ENCODE measurements around the gene FANCC. TPM values are rescaled to one million over a fixed set of nuclear protein-coding genes. Genes with fewer than 3 reads are reported as not detected.

Gene FANCC
- total RNA-seq, 1 experiment from 2014 or later, result 19.4 TPM

DNA sequence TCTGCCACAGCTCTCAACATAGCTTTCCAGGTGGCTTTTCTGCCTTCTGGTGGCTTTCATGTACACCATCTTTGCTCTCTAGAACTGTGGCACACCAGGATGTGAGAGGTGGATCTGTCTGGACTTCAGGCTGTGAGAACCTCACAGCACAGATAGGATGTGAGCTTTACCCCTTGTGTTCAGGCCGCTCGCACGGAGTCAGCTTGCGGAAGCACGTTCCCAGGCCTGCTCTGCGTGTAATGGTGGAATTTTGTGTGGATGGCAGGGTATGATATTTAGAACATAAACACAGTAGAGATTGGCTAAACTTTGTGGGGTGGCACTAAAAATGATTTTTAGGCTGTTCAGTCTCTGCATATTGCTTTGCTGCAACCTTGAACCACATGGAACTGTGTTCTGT lies 250.5 kb downstream of the FANCC start:
- no peak overlapping the region for H2AFZ ChIP-seq (ENCODE audit: low read depth, low read length, poor library complexity, severe bottlenecking)
- H3K27ac ChIP-seq (ENCODE audit: low read depth, low read length), result no peak overlapping the region
- no TSS peak for BruUV-seq (replicated peaks)
- 0 out of 2 replicates have a peak, but pooled peaks cover 4% of the 10 kb centered on the region for H4K20me1 ChIP-seq (ENCODE audit: insufficient read depth)
- CTCF ChIA-PET, result no interaction called here
- 0 out of 2 replicates have a peak, but pooled peaks cover 4% of the 10 kb centered on the region for H3K79me2 ChIP-seq (ENCODE audit: insufficient read depth, low read length)
- no peaks in the 10 kb centered on the region for H3K27me3 ChIP-seq (ENCODE audit: insufficient read depth, low read length)
- no peak overlapping the region for H3K4me3 ChIP-seq (replicated peaks in 1 of 2; ENCODE audit: low read depth in 1 of 2, low read length in 2 of 2)
- POLR2A ChIA-PET, result no interaction called here
- no peak overlapping the region for H3K4me2 ChIP-seq (ENCODE audit: low read length)
- intact Hi-C loops (cut with micrococcal nuclease), result no loop called here
- TF ChIP-seq, protein P1, sequence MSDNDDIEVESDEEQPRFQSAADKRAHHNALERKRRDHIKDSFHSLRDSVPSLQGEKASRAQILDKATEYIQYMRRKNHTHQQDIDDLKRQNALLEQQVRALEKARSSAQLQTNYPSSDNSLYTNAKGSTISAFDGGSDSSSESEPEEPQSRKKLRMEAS (IDR thresholded peaks at IDR 0.05), result no peak
- no peak for TF ChIP-seq SRF (IDR thresholded peaks at IDR 0.05; ENCODE audit: low read depth)
- no peak for TF ChIP-seq ATF3 (IDR thresholded peaks at IDR 0.05)
- TF ChIP-seq ELF1 (IDR thresholded peaks at IDR 0.05; ENCODE audit: borderline replicate concordance, low read depth), result no peak
- TF ChIP-seq SP1 (IDR thresholded peaks at IDR 0.05; ENCODE audit: low read depth), result no peak
- TF ChIP-seq TCF7L2 (IDR thresholded peaks at IDR 0.05; ENCODE audit: borderline replicate concordance, extremely low read depth, insufficient read depth, insufficient read length), result no peak
- TF ChIP-seq POLR2AphosphoS5 (IDR thresholded peaks at IDR 0.05; ENCODE audit: low read depth, low read length), result no peak
- H3K4me1 ChIP-seq (ENCODE audit: control insufficient read depth in 1 of 2, insufficient read depth in 2 of 2, low read length in 2 of 2), result no peaks in the 10 kb centered on the region
- no peaks in the 10 kb centered on the region for H3K9me3 ChIP-seq (ENCODE audit: control insufficient read depth in 1 of 2, insufficient read depth in 1 of 2, low read depth in 1 of 2, low read length in 2 of 2)
- H3K36me3 ChIP-seq (ENCODE audit: control insufficient read depth in 1 of 2, insufficient read depth in 2 of 2, low read length in 2 of 2), result 0 out of 4 replicates have a peak, but pooled peaks cover 0 to 4% of the 10 kb centered on the region in 2 experiments
- H3K9me2 ChIP-seq (ENCODE audit: insufficient read depth), result no peaks in the 10 kb centered on the region
- ATAC-seq, result no peak
- no peak for DNase-seq (ENCODE audit: low read depth, low spot score)
- RAD21 ChIA-PET (ENCODE audit: low non-redundant PET in 1 of 2, low total read pairs in 2 of 2, uncharacterized antibody in 2 of 2, unreplicated experiment in 2 of 2), result no interaction called here
- no peak overlapping the region for H3K9ac ChIP-seq (ENCODE audit: low read length)

GRCh38 chr9:95065224-95065623 lies 252.3 kb downstream of the FANCC start:
- Histone ChIP-seq H3K9me2 (ENCODE audit: insufficient read depth) (no peaks in the 10 kb centered on the region), H3K27me3 (ENCODE audit: insufficient read depth, low read length) (no peaks in the 10 kb centered on the region), H4K20me1 (ENCODE audit: insufficient read depth) (no peaks in the 10 kb centered on the region), H3K4me1 (ENCODE audit: control insufficient read depth in 1 of 2, insufficient read depth in 2 of 2, low read length in 2 of 2) (no peaks in the 10 kb centered on the region), H3K27ac (ENCODE audit: low read depth, low read length) (no peak overlapping the region), H3K4me2 (ENCODE audit: low read length) (no peak overlapping the region), H3K9ac (ENCODE audit: low read length) (no peak overlapping the region), H3K4me3 (replicated peaks in 1 of 2; ENCODE audit: low read depth in 1 of 2, low read length in 2 of 2) (no peak overlapping the region), H3K36me3 (ENCODE audit: control insufficient read depth in 1 of 2, insufficient read depth in 2 of 2, low read length in 2 of 2) (peaks cover 0 to 4% of the 10 kb centered on the region in 2 experiments; a peak in 1 of 4 replicates), H3K79me2 (ENCODE audit: insufficient read depth, low read length) (0 out of 2 replicates have a peak, but pooled peaks cover under 1% of the 10 kb centered on the region), H3K9me3 (ENCODE audit: control insufficient read depth in 1 of 2, insufficient read depth in 1 of 2, low read depth in 1 of 2, low read length in 2 of 2) (no peaks in the 10 kb centered on the region), H2AFZ (ENCODE audit: low read depth, low read length, poor library complexity, severe bottlenecking) (no peak overlapping the region)
- no peak for ATAC-seq
- BruUV-seq (replicated peaks), result no TSS peak
- ChIA-PET RAD21 (ENCODE audit: low non-redundant PET in 1 of 2, low total read pairs in 2 of 2, uncharacterized antibody in 2 of 2, unreplicated experiment in 2 of 2) (no interaction called here), CTCF (no interaction called here), POLR2A (no interaction called here)
- no peak for DNase-seq (ENCODE audit: low read depth, low spot score)
- intact Hi-C loops (cut with micrococcal nuclease), result no loop called here
- TF ChIP-seq TCF7L2 (IDR thresholded peaks at IDR 0.05; ENCODE audit: borderline replicate concordance, extremely low read depth, insufficient read depth, insufficient read length), result no peak
- TF ChIP-seq EZH2 (IDR thresholded peaks at IDR 0.05), result no peak
- no peak for TF ChIP-seq SP1 (IDR thresholded peaks at IDR 0.05; ENCODE audit: low read depth)
- TF ChIP-seq EGR1 (IDR thresholded peaks at IDR 0.05; ENCODE audit: low read depth), result no peak
- TF ChIP-seq CEBPB (IDR thresholded peaks at IDR 0.05; ENCODE audit: low read depth), result no peak
- TF ChIP-seq RAD21 (IDR thresholded peaks at IDR 0.05; ENCODE audit: low read depth), result no peak
- no peak for TF ChIP-seq SIN3A (IDR thresholded peaks at IDR 0.05; ENCODE audit: low read depth)
- no peak for TF ChIP-seq ATF3 (IDR thresholded peaks at IDR 0.05)
- no peak for TF ChIP-seq ZFX (IDR thresholded peaks at IDR 0.05)
- no peak for TF ChIP-seq JUND (IDR thresholded peaks at IDR 0.05)
- TF ChIP-seq, protein P1 (IDR thresholded peaks at IDR 0.05), result no peak
- no peak for TF ChIP-seq SRF (IDR thresholded peaks at IDR 0.05; ENCODE audit: low read depth)
- TF ChIP-seq ZNF274 (IDR thresholded peaks at IDR 0.05; ENCODE audit: low read depth, low read length), result no peak
- TF ChIP-seq, protein P2, sequence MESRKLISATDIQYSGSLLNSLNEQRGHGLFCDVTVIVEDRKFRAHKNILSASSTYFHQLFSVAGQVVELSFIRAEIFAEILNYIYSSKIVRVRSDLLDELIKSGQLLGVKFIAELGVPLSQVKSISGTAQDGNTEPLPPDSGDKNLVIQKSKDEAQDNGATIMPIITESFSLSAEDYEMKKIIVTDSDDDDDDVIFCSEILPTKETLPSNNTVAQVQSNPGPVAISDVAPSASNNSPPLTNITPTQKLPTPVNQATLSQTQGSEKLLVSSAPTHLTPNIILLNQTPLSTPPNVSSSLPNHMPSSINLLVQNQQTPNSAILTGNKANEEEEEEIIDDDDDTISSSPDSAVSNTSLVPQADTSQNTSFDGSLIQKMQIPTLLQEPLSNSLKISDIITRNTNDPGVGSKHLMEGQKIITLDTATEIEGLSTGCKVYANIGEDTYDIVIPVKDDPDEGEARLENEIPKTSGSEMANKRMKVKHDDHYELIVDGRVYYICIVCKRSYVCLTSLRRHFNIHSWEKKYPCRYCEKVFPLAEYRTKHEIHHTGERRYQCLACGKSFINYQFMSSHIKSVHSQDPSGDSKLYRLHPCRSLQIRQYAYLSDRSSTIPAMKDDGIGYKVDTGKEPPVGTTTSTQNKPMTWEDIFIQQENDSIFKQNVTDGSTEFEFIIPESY (IDR thresholded peaks at IDR 0.05; ENCODE audit: extremely low read depth, insufficient replicate concordance, low read length), result no peak
